ENCODE measurements around the gene UGGT2. TPM values are rescaled to one million over a fixed set of nuclear protein-coding genes. Genes with fewer than 3 reads are reported as not detected.

UGGT2 gene
- total and polyA plus RNA-seq, 9 donors = 18.1 to 40.0 (median 21.2) TPM

- no peak for DNase-seq
- peaks cover 5% of the 10 kb centered on the region for H3K36me3 ChIP-seq (ENCODE audit: control insufficient read depth, insufficient read depth, low read length)
- no peak overlapping the region for H3K27ac ChIP-seq (ENCODE audit: low read length)
- WGBS (ENCODE audit: insufficient coverage) = 100% methylated on average over 4 of the region's 7 CpGs
- no peak overlapping the region for H3K4me3 ChIP-seq (ENCODE audit: low read length)
- no peaks in the 10 kb centered on the region for H3K27me3 ChIP-seq (ENCODE audit: control insufficient read depth, insufficient read depth, low read length)
- H3K4me1 ChIP-seq (ENCODE audit: control insufficient read depth, insufficient read depth, low read length) = no peaks in the 10 kb centered on the region
- peaks cover 2% of the 10 kb centered on the region for H3K9me3 ChIP-seq (replicated peaks; ENCODE audit: control insufficient read depth, low read depth, low read length)
Observed at GRCh38 chr13:96029002-96029401, 24.2 kb downstream of the UGGT2 start.

- no peaks in the 10 kb centered on the region for H3K27me3 ChIP-seq (ENCODE audit: control insufficient read depth, insufficient read depth, low read length)
- WGBS (ENCODE audit: insufficient coverage) = no CpG with 5 or more reads among the region's 2 CpGs
Observed at GRCh38 chr13:96027496-96027895, 25.7 kb downstream of the UGGT2 start.

GRCh38 chr13:96025283-96025682, 27.9 kb downstream of the UGGT2 start:
- Histone ChIP-seq H3K36me3 (ENCODE audit: control insufficient read depth, insufficient read depth, low read length) (peaks cover 6% of the 10 kb centered on the region), H3K27me3 (ENCODE audit: control insufficient read depth, insufficient read depth, low read length) (no peaks in the 10 kb centered on the region), H3K4me1 (ENCODE audit: control insufficient read depth, insufficient read depth, low read length) (no peaks in the 10 kb centered on the region), H3K27ac (ENCODE audit: low read length) (no peak overlapping the region), H3K4me3 (ENCODE audit: low read length) (no peak overlapping the region), H3K9me3 (replicated peaks; ENCODE audit: control insufficient read depth, low read depth, low read length) (no peaks in the 10 kb centered on the region)
- no peak for DNase-seq

More at GRCh38 chr13:96027496-96027895, 25.7 kb downstream of the UGGT2 start:
- no peak for DNase-seq
- H3K4me1 ChIP-seq (ENCODE audit: control insufficient read depth, insufficient read depth, low read length) = no peaks in the 10 kb centered on the region
- peaks cover 5% of the 10 kb centered on the region for H3K36me3 ChIP-seq (ENCODE audit: control insufficient read depth, insufficient read depth, low read length)
- no peak overlapping the region for H3K27ac ChIP-seq (ENCODE audit: low read length)
- no peaks in the 10 kb centered on the region for H3K9me3 ChIP-seq (replicated peaks; ENCODE audit: control insufficient read depth, low read depth, low read length)
- H3K4me3 ChIP-seq (ENCODE audit: low read length) = no peak overlapping the region

- Histone ChIP-seq H3K36me3 (ENCODE audit: control insufficient read depth, insufficient read depth, low read length) (peaks cover 20% of the 10 kb centered on the region), H3K27me3 (ENCODE audit: control insufficient read depth, insufficient read depth, low read length) (no peaks in the 10 kb centered on the region), H3K9me3 (replicated peaks; ENCODE audit: control insufficient read depth, low read depth, low read length) (peaks cover 7% of the 10 kb centered on the region), H3K27ac (ENCODE audit: low read length) (no peak overlapping the region), H3K4me1 (ENCODE audit: control insufficient read depth, insufficient read depth, low read length) (no peaks in the 10 kb centered on the region), H3K4me3 (ENCODE audit: low read length) (no peak overlapping the region)
- no CpG with 5 or more reads among the region's 2 CpGs for WGBS (ENCODE audit: insufficient coverage)
- DNase-seq = no peak
Observed at GRCh38 chr13:96020931-96021330, 32.3 kb downstream of the UGGT2 start.

GRCh38 chr13:96020155-96020575, 33.0 kb downstream of the UGGT2 start:
- Histone ChIP-seq H3K4me1 (ENCODE audit: control insufficient read depth, insufficient read depth, low read length) (no peaks in the 10 kb centered on the region), H3K27me3 (ENCODE audit: control insufficient read depth, insufficient read depth, low read length) (no peaks in the 10 kb centered on the region), H3K4me3 (ENCODE audit: low read length) (no peak overlapping the region), H3K9me3 (replicated peaks; ENCODE audit: control insufficient read depth, low read depth, low read length) (peaks cover 7% of the 10 kb centered on the region), H3K27ac (ENCODE audit: low read length) (no peak overlapping the region), H3K36me3 (ENCODE audit: control insufficient read depth, insufficient read depth, low read length) (peaks cover 20% of the 10 kb centered on the region)
- WGBS (ENCODE audit: insufficient coverage) = 60% methylated on average over 1 of the region's 3 CpGs
- DNase-seq = peak; percentile 49

GRCh38 chr13:96018135-96018534, 35.1 kb downstream of the UGGT2 start:
- peaks cover 19% of the 10 kb centered on the region for H3K36me3 ChIP-seq (ENCODE audit: control insufficient read depth, insufficient read depth, low read length)
- no peak for DNase-seq
- WGBS (ENCODE audit: insufficient coverage) = 100% methylated on average over 1 of the region's 3 CpGs
- no peak overlapping the region for H3K27ac ChIP-seq (ENCODE audit: low read length)
- H3K9me3 ChIP-seq (replicated peaks; ENCODE audit: control insufficient read depth, low read depth, low read length) = peaks cover 7% of the 10 kb centered on the region
- H3K4me3 ChIP-seq (ENCODE audit: low read length) = no peak overlapping the region
- no peaks in the 10 kb centered on the region for H3K4me1 ChIP-seq (ENCODE audit: control insufficient read depth, insufficient read depth, low read length)
- H3K27me3 ChIP-seq (ENCODE audit: control insufficient read depth, insufficient read depth, low read length) = no peaks in the 10 kb centered on the region

DNA sequence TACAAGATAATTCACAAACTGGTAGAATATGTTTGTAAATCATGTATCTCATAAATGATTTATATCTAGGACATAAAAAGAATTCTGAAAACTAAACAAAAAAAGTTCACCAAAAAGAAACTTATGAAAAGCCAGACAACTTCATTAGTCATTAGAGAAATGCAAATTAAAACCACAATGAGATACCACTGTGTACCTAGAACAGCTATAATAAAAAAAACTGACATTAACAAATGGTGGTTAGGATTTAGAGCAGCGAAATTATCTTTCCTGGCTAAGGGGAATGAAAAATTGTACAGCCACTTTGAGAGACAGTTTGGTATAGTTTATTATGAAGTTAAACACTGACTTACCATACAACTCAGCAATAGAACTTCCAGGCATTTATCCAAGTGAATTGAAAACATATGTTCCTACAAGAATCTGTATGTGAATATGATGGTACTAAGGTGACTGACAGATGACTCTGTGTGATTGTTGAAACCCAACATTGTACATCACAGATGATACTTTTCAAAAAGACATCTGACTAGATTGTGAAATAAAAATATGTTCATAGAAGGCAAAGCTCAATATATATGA, 41.8 kb downstream of the UGGT2 start:
- peak; percentile 64 for DNase-seq
- WGBS (ENCODE audit: insufficient coverage) = no CpG with 5 or more reads among the region's 1 CpG
- no peaks in the 10 kb centered on the region for H3K4me1 ChIP-seq (ENCODE audit: control insufficient read depth, insufficient read depth, low read length)
- H3K27ac ChIP-seq (ENCODE audit: low read length) = no peak overlapping the region
- peaks cover 9% of the 10 kb centered on the region for H3K9me3 ChIP-seq (replicated peaks; ENCODE audit: control insufficient read depth, low read depth, low read length)
- no peaks in the 10 kb centered on the region for H3K27me3 ChIP-seq (ENCODE audit: control insufficient read depth, insufficient read depth, low read length)
- H3K36me3 ChIP-seq (ENCODE audit: control insufficient read depth, insufficient read depth, low read length) = peaks cover 3% of the 10 kb centered on the region
- no peak overlapping the region for H3K4me3 ChIP-seq (ENCODE audit: low read length)

DNA sequence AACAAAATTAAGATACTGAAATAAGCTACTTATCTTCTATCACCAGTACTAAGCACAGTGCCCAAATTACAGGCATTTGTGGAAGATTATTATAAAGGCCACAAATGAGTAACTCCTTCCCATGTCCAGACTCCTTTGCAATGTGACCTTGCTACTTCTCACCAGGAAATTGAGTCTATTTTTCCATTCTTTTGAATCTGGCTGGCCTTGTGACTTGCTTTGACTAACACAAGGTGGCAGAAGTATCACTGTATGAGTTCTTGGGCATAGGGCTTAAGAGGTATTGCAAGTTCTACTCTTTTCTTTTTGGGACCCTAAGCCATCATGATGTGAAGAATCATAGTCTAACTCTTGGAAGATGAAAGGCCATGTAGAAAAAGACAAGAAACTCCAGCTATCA, 49.9 kb downstream of the UGGT2 start:
- DNase-seq = peak; percentile 5
- H3K4me3 ChIP-seq (ENCODE audit: low read length) = no peak overlapping the region
- H3K4me1 ChIP-seq (ENCODE audit: control insufficient read depth, insufficient read depth, low read length) = no peaks in the 10 kb centered on the region
- peaks cover 6% of the 10 kb centered on the region for H3K9me3 ChIP-seq (replicated peaks; ENCODE audit: control insufficient read depth, low read depth, low read length)
- H3K36me3 ChIP-seq (ENCODE audit: control insufficient read depth, insufficient read depth, low read length) = peaks cover 2% of the 10 kb centered on the region
- H3K27ac ChIP-seq (ENCODE audit: low read length) = no peak overlapping the region
- no peaks in the 10 kb centered on the region for H3K27me3 ChIP-seq (ENCODE audit: control insufficient read depth, insufficient read depth, low read length)

GRCh38 chr13:96002322-96003131, 50.7 kb downstream of the UGGT2 start:
- 60% methylated on average over 1 of the region's 4 CpGs for WGBS (ENCODE audit: insufficient coverage)
- H3K27ac ChIP-seq (ENCODE audit: low read length) = no peak overlapping the region
- peaks cover 2% of the 10 kb centered on the region for H3K36me3 ChIP-seq (ENCODE audit: control insufficient read depth, insufficient read depth, low read length)
- H3K27me3 ChIP-seq (ENCODE audit: control insufficient read depth, insufficient read depth, low read length) = no peaks in the 10 kb centered on the region
- H3K9me3 ChIP-seq (replicated peaks; ENCODE audit: control insufficient read depth, low read depth, low read length) = peaks cover 6% of the 10 kb centered on the region
- H3K4me3 ChIP-seq (ENCODE audit: low read length) = no peak overlapping the region
- no peaks in the 10 kb centered on the region for H3K4me1 ChIP-seq (ENCODE audit: control insufficient read depth, insufficient read depth, low read length)
- DNase-seq = peak; percentile 46

DNA sequence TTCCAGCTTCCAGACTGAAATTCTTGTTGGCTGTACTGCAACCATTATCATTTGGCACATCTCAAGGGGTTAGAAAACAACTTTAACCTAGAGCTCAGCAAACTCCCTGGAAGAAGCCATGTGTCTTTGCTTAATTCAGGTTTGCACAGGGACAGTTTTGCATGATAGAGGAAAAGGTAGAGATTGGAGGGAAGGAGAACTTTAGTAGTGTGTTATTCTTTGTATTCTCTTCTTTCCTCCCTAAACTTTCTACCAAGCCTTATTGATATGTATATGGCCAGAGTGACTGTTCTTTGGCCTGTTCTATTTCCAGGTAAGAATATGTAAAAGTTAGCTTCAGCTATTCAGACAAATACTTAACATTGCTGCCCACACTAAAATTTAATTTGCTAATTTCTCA, 53.1 kb downstream of the UGGT2 start:
- no peak overlapping the region for H3K27ac ChIP-seq (ENCODE audit: low read length)
- H3K36me3 ChIP-seq (ENCODE audit: control insufficient read depth, insufficient read depth, low read length) = no peaks in the 10 kb centered on the region
- no peaks in the 10 kb centered on the region for H3K27me3 ChIP-seq (ENCODE audit: control insufficient read depth, insufficient read depth, low read length)
- no peaks in the 10 kb centered on the region for H3K4me1 ChIP-seq (ENCODE audit: control insufficient read depth, insufficient read depth, low read length)
- no peaks in the 10 kb centered on the region for H3K9me3 ChIP-seq (replicated peaks; ENCODE audit: control insufficient read depth, low read depth, low read length)
- H3K4me3 ChIP-seq (ENCODE audit: low read length) = no peak overlapping the region
- DNase-seq = no peak

All from muscle of leg (tissue), 11 donors.